HG03108 (cell line): ENCODE data around the gene SLC30A7.

Source experiments
- ATAC-seq: cut with Tn5 transposase; IDR thresholded peaks from one replicate; pipeline ENCODE4 v1.9.1; 2021; ENCODE audit warnings: moderate library complexity; ENCODE audit not compliant: unreplicated experiment

The SLC30A7 gene

GRCh38 chr1:101025283-101025656, 129.4 kb downstream of the SLC30A7 start:
- peak; percentile 7 for ATAC-seq

- ATAC-seq = peak; percentile 75
These were observed 130.0 kb downstream of the SLC30A7 start, which contains the start of gene DPH5 for GRCh38 chr1:101025657-101026429. Gene DPH5, minus strand, starts transcription at chr1:101025784. Its CDS starts 341 bp downstream, at chr1:101025443.

GRCh38 chr1:101026430-101026788, 130.5 kb downstream of the SLC30A7 start:
- no peak for ATAC-seq

- ATAC-seq = no peak
These were observed 131.4 kb downstream of the SLC30A7 start for GRCh38 chr1:101027194-101027772.

DNA sequence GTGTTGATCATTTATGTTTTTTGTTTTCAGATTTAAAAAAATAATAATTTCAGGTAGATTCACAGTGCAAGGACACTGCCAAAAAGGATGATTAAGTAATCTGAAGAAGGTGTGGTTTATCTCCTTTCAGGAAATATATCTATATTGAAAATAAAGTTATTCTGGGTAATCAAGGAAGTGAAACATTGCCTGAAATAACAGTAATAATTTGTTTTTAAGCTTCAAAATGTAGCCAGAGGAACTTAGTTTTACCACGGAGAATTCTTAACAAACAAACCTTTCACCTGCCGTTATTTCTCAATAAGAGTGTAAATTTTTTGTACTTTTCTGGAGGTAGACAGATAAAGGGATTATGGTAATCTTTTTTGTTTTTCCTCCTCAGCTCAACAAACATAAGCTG, 132.6 kb downstream of the SLC30A7 start:
- no peak for ATAC-seq

DNA sequence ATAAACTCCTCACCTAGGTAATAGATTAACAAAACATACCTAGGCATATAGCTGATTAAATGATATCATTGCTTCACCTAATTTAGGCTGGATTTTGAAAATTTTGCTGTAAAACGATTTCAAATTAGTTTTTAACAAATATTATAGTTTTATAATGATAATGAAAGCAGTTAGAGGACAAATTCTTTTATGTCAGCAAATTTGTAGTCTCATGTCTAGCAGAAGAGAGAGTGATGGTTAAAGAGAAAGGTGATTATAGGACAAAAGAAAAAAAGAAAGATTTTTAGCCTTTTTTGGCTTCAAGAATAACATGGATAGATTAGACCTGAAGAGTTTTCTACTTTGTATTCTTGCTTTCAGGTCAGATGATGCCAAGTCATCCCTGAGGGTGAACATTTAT, 133.3 kb downstream of the SLC30A7 start:
- ATAC-seq = no peak

DNA sequence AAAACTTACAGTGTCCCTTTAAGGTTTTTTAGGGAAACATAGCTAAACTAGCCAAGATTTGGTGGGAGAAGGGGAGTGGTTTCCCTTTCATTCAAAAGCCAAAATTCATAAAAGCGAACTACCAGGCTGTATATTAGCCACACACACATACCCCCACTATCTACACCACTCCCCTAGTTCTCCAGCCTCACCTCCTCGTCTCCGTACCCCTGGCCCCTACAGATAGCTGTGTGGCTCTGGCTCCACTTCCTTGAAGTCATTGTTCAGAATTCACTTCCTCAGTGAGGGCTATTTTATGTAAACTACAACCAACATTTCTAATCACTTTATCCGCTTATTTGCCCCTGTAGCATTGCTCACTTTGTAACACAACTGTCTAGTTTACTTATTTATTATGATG, 135.0 kb downstream of the SLC30A7 start:
- no peak for ATAC-seq
